Activated CD8-positive, alpha-beta memory T cell treated with anti-CD3 and anti-CD28 coated beads, Interleukin-2, amount 50 U/mL, for 24 hours (primary cell): ENCODE results near the gene ECI2.
A peak's percentile ranks its signal among the peaks of the same experiment; 100 is the strongest.
"Not testable (repeated sequence)": the region's sequence is repeated elsewhere in the genome, so short reads cannot be mapped to it uniquely, and the experiment has no call there.

ENCODE experiments used
- DNase-seq: peaks from one replicate; pipeline ENCODE4 v3.0.0-alpha.2; 2020; ENCODE audit errors: extremely low read depth

Gene ECI2

GRCh38 chr6:4138186-4138585 is 2.8 kb upstream of the ECI2 start:
- no peak for DNase-seq

DNA sequence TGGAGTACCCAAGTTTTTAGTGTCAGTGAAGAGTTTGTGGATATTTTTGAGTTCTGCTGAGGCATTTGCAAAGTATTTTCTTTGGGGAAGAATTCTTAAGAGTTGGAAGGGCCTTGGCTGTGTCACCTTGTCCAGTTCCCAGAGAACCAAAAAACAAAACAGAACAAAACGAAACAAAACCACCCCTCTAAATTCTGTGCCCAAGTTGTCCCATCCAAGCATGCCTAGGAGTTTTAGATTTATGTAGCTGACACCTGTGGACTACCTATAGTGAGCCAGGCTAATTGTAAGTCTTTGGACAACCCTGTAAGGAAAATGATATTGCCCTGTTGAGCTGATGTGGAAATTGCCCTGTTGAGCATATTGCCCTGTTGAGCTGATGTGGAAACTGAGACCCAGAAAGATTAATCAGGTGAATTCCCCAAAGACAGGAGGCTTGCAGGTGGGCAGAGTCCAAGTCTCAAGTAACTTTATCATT is 1.0 kb upstream of the ECI2 start:
- DNase-seq, result no peak

- DNase-seq, result peak; percentile 72
These were observed 434 bp upstream of the ECI2 start for GRCh38 chr6:4135665-4136353.

- DNase-seq, result no peak
These were observed 1.2 kb downstream of the ECI2 start for GRCh38 chr6:4133941-4134838.

DNA sequence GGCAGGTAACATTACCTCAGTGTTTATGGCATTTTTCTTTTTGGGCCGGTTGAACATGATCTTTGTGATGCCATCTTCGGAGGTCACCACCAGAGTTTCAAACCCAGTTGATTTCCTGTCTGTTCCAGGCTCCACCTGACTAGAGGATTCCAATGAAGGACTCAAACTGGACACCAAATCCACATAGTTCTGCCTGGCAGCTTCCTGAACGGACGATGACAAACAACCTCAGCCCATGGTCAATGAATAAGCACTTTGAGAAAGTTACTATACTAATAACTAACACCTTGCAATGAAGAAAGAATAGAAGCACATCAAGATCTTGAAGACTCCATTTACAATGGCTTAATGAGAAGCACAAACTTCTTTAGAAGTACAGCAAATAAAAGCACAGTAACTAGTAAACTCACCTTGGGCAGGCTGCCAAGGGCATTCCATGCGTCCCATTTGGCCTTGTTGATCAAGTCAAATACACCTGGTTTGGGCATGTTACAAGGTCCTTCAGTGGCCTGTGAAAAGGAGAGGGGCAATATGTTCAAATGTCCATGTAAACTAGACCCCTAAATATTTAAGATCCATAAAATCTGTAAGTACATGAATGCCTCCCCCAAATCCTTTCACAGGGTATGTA is 4.9 kb downstream of the ECI2 start:
- no peak for DNase-seq

DNA sequence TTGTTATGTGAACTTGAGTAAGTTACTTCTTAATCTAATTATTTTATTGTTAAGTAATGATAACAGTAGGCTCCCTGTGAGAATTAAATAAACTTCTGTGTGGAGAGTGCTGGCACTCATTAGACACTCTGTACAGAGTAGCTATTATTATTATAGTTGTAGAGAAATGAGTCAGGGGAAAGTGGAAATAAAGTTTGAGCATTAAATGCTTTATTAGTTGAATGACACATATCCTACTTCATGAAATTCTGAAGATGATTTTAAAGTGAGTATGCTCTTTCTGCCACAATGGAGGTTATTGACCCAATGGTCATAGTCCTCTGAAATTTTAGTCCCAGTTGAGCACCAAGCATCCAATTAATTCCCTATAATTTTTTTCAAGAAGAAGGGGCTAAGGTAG is 5.9 kb downstream of the ECI2 start:
- no peak for DNase-seq

- DNase-seq, result no peak
These were observed 6.6 kb downstream of the ECI2 start for GRCh38 chr6:4128748-4129147.

- DNase-seq, result no peak
These were observed 7.3 kb downstream of the ECI2 start for GRCh38 chr6:4128072-4128471.

- DNase-seq, result no peak
These were observed 9.2 kb downstream of the ECI2 start for GRCh38 chr6:4125933-4126864.

- DNase-seq, result no peak
These were observed 9.9 kb downstream of the ECI2 start for GRCh38 chr6:4125500-4125899.

DNA sequence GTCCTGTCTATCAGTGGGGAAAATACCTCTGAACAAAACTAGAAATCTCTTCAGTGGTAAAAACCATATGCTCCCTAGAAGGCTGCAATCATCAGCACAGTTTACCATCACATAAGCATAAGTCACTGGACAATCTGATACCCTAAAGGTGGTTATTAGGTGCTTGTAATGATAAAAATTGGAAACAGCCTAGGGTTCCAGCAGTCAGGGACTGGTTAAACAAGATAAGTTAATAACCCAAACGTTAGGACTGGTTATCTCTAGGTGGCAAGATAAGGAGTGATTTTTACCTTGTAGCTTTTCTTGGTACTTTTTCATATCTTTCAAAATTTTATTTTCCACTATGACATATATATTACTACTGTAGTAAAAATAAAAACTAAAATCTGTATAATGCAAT is 11.0 kb downstream of the ECI2 start:
- no peak for DNase-seq

- DNase-seq, result no peak
These were observed 19.6 kb downstream of the ECI2 start for GRCh38 chr6:4115741-4116140.

GRCh38 chr6:4114123-4114522 is 21.3 kb downstream of the ECI2 start:
- DNase-seq, result no peak

GRCh38 chr6:4113649-4114048 is 21.7 kb downstream of the ECI2 start:
- DNase-seq, result no peak

GRCh38 chr6:4112366-4112765 is 23.0 kb downstream of the ECI2 start:
- no peak for DNase-seq

- DNase-seq, result not testable (repeated sequence)
These were observed 26.0 kb downstream of the ECI2 start for GRCh38 chr6:4109363-4109815.

DNA sequence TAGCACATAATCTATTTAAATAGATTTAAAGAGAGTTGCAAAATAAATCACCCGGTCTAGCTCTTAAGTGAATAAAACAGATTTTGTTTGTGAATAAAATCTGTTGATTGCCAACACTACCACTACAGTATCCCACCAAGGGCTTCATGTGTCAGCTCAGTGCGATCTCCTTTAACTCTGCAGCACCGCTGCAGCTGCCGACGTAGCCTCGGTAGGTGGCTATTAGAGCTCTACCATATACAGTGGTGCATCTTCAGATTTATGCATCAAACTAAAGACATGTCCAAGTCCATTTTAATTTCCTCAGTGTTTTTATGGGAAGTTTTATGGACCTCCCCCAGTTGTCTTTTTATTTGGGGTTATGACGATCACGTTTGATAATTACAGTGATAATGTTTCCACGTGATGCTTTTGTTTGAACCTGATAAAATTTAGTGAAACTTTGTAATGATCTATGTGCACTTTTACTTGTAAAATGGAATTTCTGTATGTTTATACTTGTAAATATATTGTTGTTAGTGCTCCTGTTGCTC is 26.7 kb downstream of the ECI2 start:
- no peak for DNase-seq

- no peak for DNase-seq
These were observed 27.5 kb downstream of the ECI2 start for GRCh38 chr6:4107873-4108272.

DNA sequence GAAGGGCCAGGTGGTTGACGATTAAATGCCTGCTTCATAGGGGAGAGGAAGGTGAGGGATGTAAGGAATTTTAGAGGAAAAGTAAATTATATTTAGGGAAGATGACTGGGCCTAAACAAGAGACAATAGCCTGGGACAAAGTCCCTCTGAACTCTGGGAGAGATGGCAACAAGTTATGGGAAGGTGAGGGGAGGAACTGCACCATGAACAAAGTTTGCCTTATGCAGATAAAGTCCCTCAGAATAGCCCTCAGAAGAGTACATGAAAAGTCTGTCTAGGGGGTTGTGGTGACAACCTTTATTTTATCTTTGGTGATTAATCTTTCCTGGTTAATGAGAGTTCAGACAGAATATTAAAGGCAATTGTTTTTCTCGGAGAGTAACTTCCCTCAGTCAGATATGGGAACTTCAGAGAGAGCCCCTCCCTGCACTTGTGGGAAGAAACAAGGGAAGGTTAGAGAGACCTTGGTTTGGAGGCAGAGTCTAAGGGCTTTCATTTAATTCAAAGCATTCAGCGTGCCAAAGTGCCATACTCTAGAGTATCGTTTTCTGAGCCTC is 29.3 kb downstream of the ECI2 start:
- no peak for DNase-seq

GRCh38 chr6:4103929-4104328 is 31.4 kb downstream of the ECI2 start:
- no peak for DNase-seq
